Measurements from ENCODE around the gene OSCP1.
"Not testable (repeated sequence)": the region's sequence is repeated elsewhere in the genome, so short reads cannot be mapped to it uniquely, and the experiment has no call there.

The OSCP1 gene

DNA sequence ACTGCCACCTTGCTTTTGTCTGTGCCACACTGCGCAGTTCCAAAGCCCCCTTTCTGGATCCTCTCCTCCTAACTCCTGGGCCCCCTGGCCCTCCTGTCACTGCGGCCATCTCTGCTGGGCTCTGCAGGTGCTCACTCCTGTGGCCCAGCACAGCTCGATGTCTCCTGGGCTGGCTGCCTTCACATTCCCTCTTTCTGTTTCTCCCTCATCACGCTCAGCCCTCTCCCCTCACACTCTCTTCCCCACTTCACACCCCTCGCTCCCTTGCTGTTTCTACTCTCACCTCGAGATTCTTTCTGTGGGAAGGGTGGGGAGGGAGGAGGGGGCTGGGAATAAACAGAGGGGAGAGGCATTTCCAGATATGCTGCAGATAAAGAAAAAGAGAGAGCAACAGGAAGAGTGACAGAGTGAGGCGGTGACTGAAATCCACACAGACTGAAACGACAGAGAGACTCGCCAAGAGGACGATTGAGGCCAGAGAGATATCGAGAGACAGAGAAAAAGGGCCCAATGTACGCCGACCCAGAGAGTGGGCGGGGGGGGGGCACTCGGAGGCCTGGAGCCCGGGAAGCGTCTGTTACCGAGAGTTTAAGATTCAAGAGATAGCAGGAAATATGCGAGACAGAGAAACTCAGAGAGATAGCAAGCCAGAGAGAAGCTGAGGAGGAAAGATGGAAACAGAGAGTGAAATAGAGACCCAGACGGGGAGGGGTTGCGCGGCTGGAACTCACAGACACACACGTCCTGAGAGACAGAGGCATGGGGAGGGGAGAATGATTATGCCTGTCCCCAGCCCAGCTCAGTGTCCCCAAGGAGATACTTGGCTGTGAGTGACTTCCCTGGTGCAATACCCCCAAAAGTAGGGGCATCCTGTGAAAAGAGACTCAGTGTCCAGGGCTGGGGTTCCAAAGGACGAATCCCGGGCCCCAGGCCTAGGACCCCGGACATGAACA, 31.8 kb upstream of the OSCP1 start:
- no peak overlapping the region for H3K4me3 Mint-ChIP-seq
- H3K36me3 Mint-ChIP-seq (ENCODE audit: low read depth): no peaks in the 10 kb centered on the region
- no peak overlapping the region for H3K27ac Mint-ChIP-seq
- peaks cover 7% of the 10 kb centered on the region for H3K4me1 Mint-ChIP-seq
- TF ChIP-seq, protein P1, sequence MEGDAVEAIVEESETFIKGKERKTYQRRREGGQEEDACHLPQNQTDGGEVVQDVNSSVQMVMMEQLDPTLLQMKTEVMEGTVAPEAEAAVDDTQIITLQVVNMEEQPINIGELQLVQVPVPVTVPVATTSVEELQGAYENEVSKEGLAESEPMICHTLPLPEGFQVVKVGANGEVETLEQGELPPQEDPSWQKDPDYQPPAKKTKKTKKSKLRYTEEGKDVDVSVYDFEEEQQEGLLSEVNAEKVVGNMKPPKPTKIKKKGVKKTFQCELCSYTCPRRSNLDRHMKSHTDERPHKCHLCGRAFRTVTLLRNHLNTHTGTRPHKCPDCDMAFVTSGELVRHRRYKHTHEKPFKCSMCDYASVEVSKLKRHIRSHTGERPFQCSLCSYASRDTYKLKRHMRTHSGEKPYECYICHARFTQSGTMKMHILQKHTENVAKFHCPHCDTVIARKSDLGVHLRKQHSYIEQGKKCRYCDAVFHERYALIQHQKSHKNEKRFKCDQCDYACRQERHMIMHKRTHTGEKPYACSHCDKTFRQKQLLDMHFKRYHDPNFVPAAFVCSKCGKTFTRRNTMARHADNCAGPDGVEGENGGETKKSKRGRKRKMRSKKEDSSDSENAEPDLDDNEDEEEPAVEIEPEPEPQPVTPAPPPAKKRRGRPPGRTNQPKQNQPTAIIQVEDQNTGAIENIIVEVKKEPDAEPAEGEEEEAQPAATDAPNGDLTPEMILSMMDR (IDR thresholded peaks at IDR 0.05; ENCODE audit: unreplicated experiment in 3 of 3): no peak
- no peaks in the 10 kb centered on the region for H3K9me3 Mint-ChIP-seq
- H3K27me3 Mint-ChIP-seq (ENCODE audit: low read depth): peaks cover 10% of the 10 kb centered on the region

DNA sequence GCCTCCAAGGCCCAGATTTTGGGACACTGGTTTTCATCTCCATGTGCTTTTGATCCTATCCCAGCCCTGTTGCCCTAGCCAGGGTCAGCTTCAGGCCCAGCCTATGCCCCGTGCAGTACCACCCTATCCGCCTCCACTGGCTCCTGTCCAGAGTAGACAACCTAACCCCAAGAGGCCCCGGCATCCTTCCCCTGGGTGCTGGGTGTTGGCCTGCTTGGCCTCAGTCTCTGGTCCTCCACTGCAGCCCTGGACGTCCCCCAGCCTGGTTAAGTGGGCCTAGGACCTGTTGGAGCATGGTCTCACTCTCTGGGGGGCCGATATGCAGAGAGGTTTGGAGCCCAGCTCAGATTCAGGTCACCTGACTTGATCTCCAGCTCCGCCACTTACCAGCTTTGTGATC, 30.8 kb upstream of the OSCP1 start:
- Mint-ChIP-seq H3K27me3 (ENCODE audit: low read depth) (peaks cover 10% of the 10 kb centered on the region), H3K4me1 (peaks cover 7% of the 10 kb centered on the region), H3K4me3 (no peak overlapping the region), H3K9me3 (no peaks in the 10 kb centered on the region), H3K36me3 (ENCODE audit: low read depth) (no peaks in the 10 kb centered on the region), H3K27ac (no peak overlapping the region)
- TF ChIP-seq, protein P1 (IDR thresholded peaks at IDR 0.05; ENCODE audit: unreplicated experiment in 3 of 3): no peak

DNA sequence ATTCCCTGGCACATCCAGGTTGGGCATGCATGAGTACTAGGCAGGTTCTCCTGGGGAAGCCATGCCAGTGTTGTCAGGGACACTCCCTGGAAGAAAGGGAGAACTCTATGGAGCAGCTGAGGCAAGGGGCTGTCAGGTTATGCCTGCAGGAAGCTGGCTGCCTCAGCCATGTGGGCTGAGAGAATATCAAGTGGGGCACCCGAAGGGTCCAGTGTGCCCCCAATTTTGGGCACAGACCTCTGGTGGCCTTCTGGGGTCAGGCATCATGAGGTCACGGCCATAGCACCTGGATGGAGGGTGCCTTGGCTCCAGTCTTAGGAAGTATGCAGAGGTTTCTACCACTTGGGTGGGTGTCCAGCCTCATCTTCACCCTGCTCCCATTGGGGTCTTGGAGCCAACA, 29.9 kb upstream of the OSCP1 start:
- TF ChIP-seq, protein P1 (IDR thresholded peaks at IDR 0.05; ENCODE audit: unreplicated experiment in 3 of 3): no peak
- H3K36me3 Mint-ChIP-seq (ENCODE audit: low read depth): no peaks in the 10 kb centered on the region
- H3K27me3 Mint-ChIP-seq (ENCODE audit: low read depth): peaks cover 10% of the 10 kb centered on the region
- no peak overlapping the region for H3K27ac Mint-ChIP-seq
- H3K4me1 Mint-ChIP-seq: peaks cover 7% of the 10 kb centered on the region
- H3K9me3 Mint-ChIP-seq: no peaks in the 10 kb centered on the region
- no peak overlapping the region for H3K4me3 Mint-ChIP-seq

DNA sequence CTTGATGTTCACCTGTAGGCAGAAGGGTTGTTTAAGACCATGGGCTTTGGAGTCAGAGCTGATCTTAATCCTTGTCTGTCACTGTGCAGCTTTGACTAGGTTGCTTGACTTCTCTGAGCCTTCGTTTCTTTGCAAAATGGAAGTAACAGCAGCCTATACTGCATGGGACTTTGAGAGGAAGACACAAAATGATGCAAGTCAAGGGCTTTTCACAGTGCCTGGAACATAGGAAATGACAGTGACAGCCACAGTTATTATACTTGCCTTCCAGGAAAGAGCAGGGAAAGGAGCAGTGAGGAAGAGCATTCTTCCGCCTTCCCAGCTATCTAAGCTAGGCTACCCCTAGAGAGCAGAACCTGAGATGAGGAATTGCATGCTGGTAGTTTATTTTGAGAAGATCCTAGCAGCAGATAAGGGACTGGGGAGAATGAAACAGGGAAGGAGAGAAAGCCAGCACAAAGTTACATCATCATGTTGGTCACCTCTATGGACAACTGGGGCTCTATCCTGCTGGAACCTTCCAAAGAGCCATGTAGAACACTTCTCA, 29.3 kb upstream of the OSCP1 start:
- H3K9me3 Mint-ChIP-seq: no peaks in the 10 kb centered on the region
- no peak overlapping the region for H3K27ac Mint-ChIP-seq
- no peaks in the 10 kb centered on the region for H3K36me3 Mint-ChIP-seq (ENCODE audit: low read depth)
- peaks cover 10% of the 10 kb centered on the region for H3K27me3 Mint-ChIP-seq (ENCODE audit: low read depth)
- TF ChIP-seq, protein P1 (IDR thresholded peaks at IDR 0.05; ENCODE audit: unreplicated experiment in 3 of 3): no peak
- no peak overlapping the region for H3K4me3 Mint-ChIP-seq
- peaks cover 7% of the 10 kb centered on the region for H3K4me1 Mint-ChIP-seq

DNA sequence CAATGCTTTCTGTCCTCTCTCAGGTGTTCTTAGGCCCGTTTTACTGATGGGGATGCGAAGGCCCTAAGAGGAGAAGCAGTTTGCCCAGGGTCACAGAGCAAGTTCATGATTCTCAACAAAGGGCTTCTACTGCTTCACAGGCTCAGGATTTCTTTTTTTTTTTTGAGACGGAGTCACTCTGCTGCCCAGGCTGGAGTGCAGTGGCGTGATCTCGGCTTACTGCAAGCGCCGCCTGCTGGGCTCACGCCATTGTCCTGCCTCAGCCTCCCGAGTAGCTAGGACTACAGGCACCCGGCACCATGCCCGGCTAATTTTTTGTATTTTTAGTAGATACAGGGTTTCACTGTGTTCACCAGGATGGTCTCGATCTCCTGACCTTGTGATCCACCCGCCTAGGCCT, 27.4 kb upstream of the OSCP1 start:
- not testable (repeated sequence) for H3K4me3 Mint-ChIP-seq; H3K27ac Mint-ChIP-seq; H3K36me3 Mint-ChIP-seq (ENCODE audit: low read depth); H3K9me3 Mint-ChIP-seq; H3K27me3 Mint-ChIP-seq (ENCODE audit: low read depth)
- H3K4me1 Mint-ChIP-seq: peaks cover 11% of the 10 kb centered on the region

DNA sequence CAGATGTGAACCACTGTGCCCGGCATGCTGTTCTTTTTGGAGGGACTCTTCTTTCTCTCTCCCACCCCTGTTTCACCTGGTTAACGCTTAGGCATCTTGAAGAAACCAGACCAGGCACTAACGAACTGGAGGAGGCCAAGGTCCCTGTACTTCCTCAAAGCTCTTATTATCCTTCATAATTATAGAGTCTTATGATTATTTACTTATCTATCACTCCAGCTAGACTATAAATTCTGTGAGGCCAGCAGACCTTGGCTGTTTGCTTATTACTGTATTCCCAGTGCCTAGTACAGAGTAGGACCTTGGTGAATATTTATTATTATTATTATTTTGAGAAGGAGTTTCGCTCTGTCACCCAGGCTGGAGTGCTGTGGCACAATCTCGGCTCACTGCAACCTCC, 26.7 kb upstream of the OSCP1 start:
- no peak overlapping the region for H3K4me3 Mint-ChIP-seq
- no peaks in the 10 kb centered on the region for H3K9me3 Mint-ChIP-seq
- H3K36me3 Mint-ChIP-seq (ENCODE audit: low read depth): no peaks in the 10 kb centered on the region
- TF ChIP-seq, protein P1 (IDR thresholded peaks at IDR 0.05; ENCODE audit: unreplicated experiment in 3 of 3): no peak
- peaks cover 7% of the 10 kb centered on the region for H3K4me1 Mint-ChIP-seq
- peaks cover 7% of the 10 kb centered on the region for H3K27me3 Mint-ChIP-seq (ENCODE audit: low read depth)
- no peak overlapping the region for H3K27ac Mint-ChIP-seq

All from nephron (organoid).